LNCaP clone FGC (cell line): ENCODE results near the gene SH3BGRL2.

Experiments used
- DNase-seq: peaks from one replicate; pipeline ENCODE4 v3.0.0-alpha.2; 2011; ENCODE audit warnings: low read depth
- H3K4me3 ChIP-seq: 2 replicates; pipeline ENCODE4 v1.5.1; 2011; ENCODE audit warnings: mild to moderate bottlenecking, low read depth, low read length, control low read depth
- CTCF ChIP-seq: IDR thresholded peaks from 2 replicates; pipeline ENCODE4 v1.5.1; 2012; ENCODE audit warnings: mild to moderate bottlenecking; ENCODE audit not compliant: control insufficient read depth, insufficient read depth; ENCODE audit errors: extremely low read depth

SH3BGRL2 gene

GRCh38 chr6:79713701-79714322, 82.7 kb downstream of the SH3BGRL2 start:
- TF ChIP-seq CTCF, result peak; percentile 69
- DNase-seq, result no peak
- no peak overlapping the region for H3K4me3 ChIP-seq

- DNase-seq, result no peak
- no peak for TF ChIP-seq CTCF
- no peak overlapping the region for H3K4me3 ChIP-seq
These were observed 86.9 kb downstream of the SH3BGRL2 start for GRCh38 chr6:79717989-79718388.

- DNase-seq, result no peak
- H3K4me3 ChIP-seq, result no peak overlapping the region
- no peak for TF ChIP-seq CTCF
These were observed 87.5 kb downstream of the SH3BGRL2 start for GRCh38 chr6:79718509-79719247.

- no peak for DNase-seq
- H3K4me3 ChIP-seq, result no peak overlapping the region
- no peak for TF ChIP-seq CTCF
These were observed 88.3 kb downstream of the SH3BGRL2 start for GRCh38 chr6:79719248-79719960.

- TF ChIP-seq CTCF, result no peak
- DNase-seq, result no peak
- no peak overlapping the region for H3K4me3 ChIP-seq
These were observed 93.7 kb downstream of the SH3BGRL2 start for GRCh38 chr6:79724816-79725215.

- TF ChIP-seq CTCF, result no peak
- no peak overlapping the region for H3K4me3 ChIP-seq
- no peak for DNase-seq
These were observed 100.3 kb downstream of the SH3BGRL2 start for GRCh38 chr6:79731471-79731870.
